ENCODE results near the gene PAOX.
"Not testable (repeated sequence)": the region's sequence is repeated elsewhere in the genome, so short reads cannot be mapped to it uniquely, and the experiment has no call there.

PAOX gene

DNA sequence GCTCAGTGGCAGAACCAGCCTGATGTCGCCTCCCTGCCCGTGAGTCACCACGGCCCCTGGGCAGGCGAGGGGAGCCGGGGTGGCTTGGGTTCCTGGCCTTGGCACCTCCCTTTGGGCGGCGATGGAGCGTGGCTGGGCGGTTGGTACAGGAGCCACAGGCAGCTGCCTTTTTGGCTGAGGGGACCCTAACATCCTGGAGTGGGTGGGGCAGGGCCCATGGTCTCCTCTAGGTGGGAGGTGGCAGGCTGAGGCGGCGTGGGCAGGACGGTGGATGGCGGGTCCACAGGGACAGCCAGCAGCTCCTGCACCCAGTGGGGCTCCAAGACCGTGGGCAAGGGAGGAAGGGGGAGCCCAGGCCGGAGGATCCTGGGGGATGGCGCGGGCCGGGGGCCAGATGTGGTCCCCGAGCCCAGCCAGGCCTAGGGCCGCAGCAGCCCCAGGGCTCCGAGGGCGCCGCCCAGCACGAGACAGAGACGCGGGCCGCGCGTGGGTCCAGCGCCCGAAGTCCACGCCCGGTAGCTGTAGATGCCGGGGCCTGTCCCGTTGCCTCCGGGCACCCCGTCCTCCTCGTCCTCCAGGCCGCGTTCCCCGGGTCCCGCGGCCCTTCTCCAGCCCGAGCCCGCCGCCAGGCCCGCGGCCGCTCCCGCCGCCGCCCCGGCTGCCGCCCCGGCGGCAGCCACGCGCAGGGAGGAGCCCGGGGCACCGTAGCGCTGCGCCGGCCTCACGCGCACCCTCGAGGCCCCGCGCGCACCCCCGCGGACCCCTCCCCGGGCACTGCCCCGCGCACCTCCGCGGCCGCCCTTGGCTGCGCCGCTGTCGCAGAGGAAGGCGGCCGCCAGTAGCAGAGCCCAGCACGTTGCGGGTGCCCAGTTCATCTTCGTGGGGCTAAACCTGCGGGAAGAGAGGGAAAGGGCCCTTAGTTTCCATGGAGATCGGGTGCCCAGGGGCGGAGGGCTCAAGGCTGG, 44.0 kb downstream of the PAOX start:
- no peak for DNase-seq (ENCODE audit: extremely low read depth, insufficient read length)
- TF ChIP-seq CTCF (IDR thresholded peaks at IDR 0.05; ENCODE audit: insufficient read depth, low read length, poor library complexity, severe bottlenecking) = no peak
- Histone ChIP-seq H3K27me3 (replicated peaks; ENCODE audit: control insufficient read depth, insufficient read depth, low read length) (no peaks in the 10 kb centered on the region), H3K4me3 (replicated peaks; ENCODE audit: low read depth, low read length) (no peak overlapping the region), H3K36me3 (ENCODE audit: control insufficient read depth, insufficient read depth, low read length) (peaks cover 9% of the 10 kb centered on the region)

- DNase-seq (ENCODE audit: extremely low read depth, insufficient read length); H3K36me3 ChIP-seq (ENCODE audit: control insufficient read depth, insufficient read depth, low read length); H3K4me3 ChIP-seq (replicated peaks; ENCODE audit: low read depth, low read length); H3K27me3 ChIP-seq (replicated peaks; ENCODE audit: control insufficient read depth, insufficient read depth, low read length): not testable (repeated sequence)
These were observed 45.0 kb downstream of the PAOX start for GRCh38 chr10:133424102-133424501.

- not testable (repeated sequence) for H3K36me3 ChIP-seq (ENCODE audit: control insufficient read depth, insufficient read depth, low read length); H3K27me3 ChIP-seq (replicated peaks; ENCODE audit: control insufficient read depth, insufficient read depth, low read length); DNase-seq (ENCODE audit: extremely low read depth, insufficient read length); H3K4me3 ChIP-seq (replicated peaks; ENCODE audit: low read depth, low read length)
These were observed 45.5 kb downstream of the PAOX start, which contains the start of gene SPRN for GRCh38 chr10:133424601-133425000. SPRN (minus strand) TSS chr10:133424625; CDS start chr10:133423681, 944 bp downstream.

GRCh38 chr10:133429571-133429970, 50.5 kb downstream of the PAOX start:
- H3K36me3 ChIP-seq (ENCODE audit: control insufficient read depth, insufficient read depth, low read length); H3K4me3 ChIP-seq (replicated peaks; ENCODE audit: low read depth, low read length); DNase-seq (ENCODE audit: extremely low read depth, insufficient read length); H3K27me3 ChIP-seq (replicated peaks; ENCODE audit: control insufficient read depth, insufficient read depth, low read length): not testable (repeated sequence)

DNA sequence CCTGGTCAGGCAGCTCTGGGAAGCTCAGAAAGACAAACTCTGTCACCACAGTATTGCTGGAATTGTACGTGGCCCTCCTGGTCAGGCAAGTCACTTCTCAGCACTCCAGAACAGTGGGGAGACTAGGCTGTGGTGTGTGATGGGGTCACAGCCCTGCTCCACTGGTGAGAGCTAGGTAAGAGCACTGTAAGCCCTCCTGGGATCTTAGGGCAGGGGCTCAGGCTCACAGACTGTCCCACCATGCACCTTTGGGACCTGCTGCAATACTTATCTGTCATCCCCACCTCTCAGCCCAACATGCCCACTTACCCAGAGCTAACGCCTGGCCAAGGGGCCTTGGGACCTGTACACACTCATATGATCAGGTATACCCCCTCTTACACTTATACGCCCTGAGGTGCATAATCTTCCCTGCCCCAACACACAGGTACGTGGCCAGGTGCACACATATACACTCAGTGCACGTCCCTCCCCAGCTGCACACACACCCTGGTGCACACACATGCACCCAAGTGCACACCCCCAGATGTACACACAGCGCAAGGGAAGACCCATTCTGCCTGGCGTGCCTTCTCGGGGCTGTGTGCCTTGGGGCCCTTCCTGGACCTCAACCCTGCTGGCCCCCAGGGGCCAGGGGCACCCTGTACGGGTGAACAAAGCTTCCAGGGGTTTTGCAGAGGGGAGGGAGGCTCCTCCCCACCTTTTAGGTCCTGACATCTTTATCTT, 53.0 kb downstream of the PAOX start:
- H3K27me3 ChIP-seq (replicated peaks; ENCODE audit: control insufficient read depth, insufficient read depth, low read length) = not testable (repeated sequence)

DNA sequence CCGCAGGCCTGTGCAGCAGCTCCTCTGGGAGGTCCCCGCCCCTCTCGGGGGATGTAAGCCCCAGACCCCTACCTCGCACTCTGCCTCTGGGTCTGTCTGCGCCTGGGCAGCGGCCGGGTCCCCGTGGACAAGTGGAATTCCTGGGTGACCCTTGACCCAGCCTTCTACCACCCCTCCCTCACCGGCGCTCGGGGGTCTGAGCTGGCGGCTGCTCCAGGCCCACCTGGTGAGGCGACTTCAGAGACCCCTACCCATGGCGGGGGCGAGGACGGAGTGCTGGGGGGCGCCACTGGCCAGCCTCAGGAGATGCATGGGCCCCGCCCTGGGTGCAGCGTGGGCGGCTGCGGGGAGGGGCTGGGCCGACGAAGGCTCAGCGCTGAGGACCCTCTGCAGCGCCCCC, 53.7 kb downstream of the PAOX start:
- not testable (repeated sequence) for H3K36me3 ChIP-seq (ENCODE audit: control insufficient read depth, insufficient read depth, low read length); H3K4me3 ChIP-seq (replicated peaks; ENCODE audit: low read depth, low read length); DNase-seq (ENCODE audit: extremely low read depth, insufficient read length); H3K27me3 ChIP-seq (replicated peaks; ENCODE audit: control insufficient read depth, insufficient read depth, low read length)

More for the DNA sequence above, 53.0 kb downstream of the PAOX start:
- DNase-seq (ENCODE audit: extremely low read depth, insufficient read length); H3K4me3 ChIP-seq (replicated peaks; ENCODE audit: low read depth, low read length); H3K36me3 ChIP-seq (ENCODE audit: control insufficient read depth, insufficient read depth, low read length): not testable (repeated sequence)

- H3K27me3 ChIP-seq (replicated peaks; ENCODE audit: control insufficient read depth, insufficient read depth, low read length) = no peaks in the 10 kb centered on the region
- peak; percentile 47 for TF ChIP-seq CTCF (IDR thresholded peaks at IDR 0.05; ENCODE audit: insufficient read depth, low read length, poor library complexity, severe bottlenecking)
- DNase-seq (ENCODE audit: extremely low read depth, insufficient read length) = no peak
- H3K4me3 ChIP-seq (replicated peaks; ENCODE audit: low read depth, low read length) = no peak overlapping the region
- H3K36me3 ChIP-seq (ENCODE audit: control insufficient read depth, insufficient read depth, low read length) = no peaks in the 10 kb centered on the region
These were observed 59.7 kb downstream of the PAOX start for GRCh38 chr10:133438711-133439273.

All from GM06990 (cell line).